Medulla oblongata (tissue), 1 donor: ENCODE data around the gene CARD6.
"Not testable (repeated sequence)": the region's sequence is repeated elsewhere in the genome, so short reads cannot be mapped to it uniquely, and the experiment has no call there.

ENCODE experiments used
- DNase-seq: peaks from one replicate; pipeline ENCODE4 v3.0.0-alpha.2; 2015; ENCODE audit errors: extremely low spot score

CARD6 gene

DNA sequence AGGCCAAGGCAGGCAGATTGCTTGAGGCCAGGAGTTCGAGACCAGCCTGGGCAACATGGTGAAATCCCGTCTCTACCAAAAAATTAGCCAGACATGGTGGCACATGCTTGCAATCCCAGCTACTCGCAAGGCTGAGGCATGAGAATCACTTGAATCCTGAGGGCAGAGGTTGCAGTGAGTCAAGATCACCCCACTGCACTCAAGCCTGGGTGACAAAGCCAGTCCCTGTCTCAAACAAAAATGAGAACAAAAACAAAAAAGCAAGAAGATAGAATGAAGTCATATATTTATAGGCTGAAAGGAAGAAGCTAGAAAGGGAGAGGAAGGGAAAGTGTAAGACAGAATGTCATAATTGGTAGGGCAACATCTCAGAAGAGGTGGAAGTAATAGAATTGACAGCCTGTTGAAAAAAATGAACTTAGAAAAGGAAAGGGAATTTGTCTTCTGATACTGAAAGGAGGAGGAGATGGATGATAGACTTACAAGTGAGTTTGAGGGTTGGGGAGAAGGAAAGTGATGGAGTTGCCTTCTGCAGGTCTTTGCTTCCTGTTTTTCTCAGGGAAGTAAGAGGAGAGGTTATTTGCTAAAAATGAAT lies 32.2 kb downstream of the CARD6 start:
- DNase-seq = no peak

- no peak for DNase-seq
Measured at GRCh38 chr5:40875958-40876357, 34.8 kb downstream of the CARD6 start.

- no peak for DNase-seq
Measured at GRCh38 chr5:40877371-40877988, 36.3 kb downstream of the CARD6 start.

DNA sequence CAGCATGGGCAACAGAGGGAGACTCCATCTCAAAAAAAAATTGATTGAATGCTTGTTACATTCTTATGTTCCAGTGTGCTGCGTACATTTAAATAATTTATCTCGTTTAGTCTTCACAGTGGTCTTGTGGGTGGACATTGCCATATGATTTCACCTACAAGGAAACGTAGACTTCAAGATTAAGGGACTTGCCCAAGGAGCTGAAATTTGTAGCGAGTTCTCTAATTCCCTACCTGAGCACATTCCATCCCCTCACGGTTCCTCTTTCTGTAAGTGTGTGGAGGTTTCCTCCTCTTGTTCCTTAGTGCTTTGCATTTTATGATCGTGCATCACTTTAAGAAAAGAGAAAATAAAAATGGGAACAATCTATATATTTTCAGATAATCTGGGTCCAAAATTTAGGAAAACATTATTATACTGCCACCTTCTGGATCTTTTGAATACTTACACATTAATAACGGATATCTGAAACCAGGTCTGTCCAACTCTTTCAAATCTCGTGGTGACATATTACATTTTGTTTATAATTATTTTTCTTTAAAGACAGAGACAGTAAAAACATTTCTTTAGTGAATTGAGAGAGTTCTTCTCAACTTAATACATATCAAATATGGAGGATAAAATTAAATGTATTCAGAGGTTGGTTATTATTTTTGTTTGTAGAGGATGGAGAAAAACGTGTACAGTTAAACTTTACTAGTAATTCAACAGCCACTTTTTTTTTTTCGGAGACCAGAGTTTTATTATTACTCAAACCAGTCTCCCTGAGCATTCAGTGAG lies 38.2 kb downstream of the CARD6 start:
- DNase-seq = peak; percentile 40

DNA sequence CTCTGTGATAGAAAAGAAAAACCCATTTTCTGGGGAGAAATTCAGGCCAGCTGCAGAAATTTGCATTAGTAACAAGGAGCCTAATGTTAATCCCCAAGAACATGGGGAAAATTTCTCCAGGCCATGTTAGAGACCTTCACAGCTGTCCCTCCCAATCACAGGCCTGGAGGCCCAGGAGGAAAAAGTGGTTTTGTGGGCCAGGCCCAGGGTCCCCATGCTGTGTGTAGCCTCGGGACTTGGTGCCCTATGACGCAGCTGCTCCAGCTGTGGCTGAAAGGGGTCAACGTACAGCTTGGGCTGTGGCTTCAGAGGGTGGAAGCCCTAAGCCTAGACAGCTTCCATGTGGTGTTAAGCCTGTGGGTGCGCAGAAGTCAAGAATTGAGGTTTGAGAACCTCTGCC lies 41.1 kb downstream of the CARD6 start:
- no peak for DNase-seq

- DNase-seq = not testable (repeated sequence)
Measured at GRCh38 chr5:40883051-40883450, 41.9 kb downstream of the CARD6 start.

GRCh38 chr5:40895440-40896425 lies 54.6 kb downstream of the CARD6 start:
- not testable (repeated sequence) for DNase-seq

GRCh38 chr5:40904205-40904993 lies 63.2 kb downstream of the CARD6 start:
- peak; percentile 70 for DNase-seq

DNA sequence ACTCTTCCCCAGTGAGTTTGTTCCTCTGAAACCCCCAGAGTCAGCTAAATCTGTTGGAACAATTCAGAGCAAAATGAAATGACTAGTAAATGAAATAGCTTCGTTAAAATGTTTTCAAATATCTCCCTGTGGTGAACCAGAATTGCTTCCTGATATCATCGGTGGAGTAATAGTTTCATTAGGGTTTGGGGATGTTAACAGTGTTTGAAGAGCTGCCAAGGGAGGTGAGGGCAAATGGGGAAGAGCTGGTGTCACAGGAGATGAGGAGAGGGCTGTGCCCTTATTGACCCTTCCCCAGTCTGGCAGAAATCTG lies 63.8 kb downstream of the CARD6 start:
- DNase-seq = no peak

DNA sequence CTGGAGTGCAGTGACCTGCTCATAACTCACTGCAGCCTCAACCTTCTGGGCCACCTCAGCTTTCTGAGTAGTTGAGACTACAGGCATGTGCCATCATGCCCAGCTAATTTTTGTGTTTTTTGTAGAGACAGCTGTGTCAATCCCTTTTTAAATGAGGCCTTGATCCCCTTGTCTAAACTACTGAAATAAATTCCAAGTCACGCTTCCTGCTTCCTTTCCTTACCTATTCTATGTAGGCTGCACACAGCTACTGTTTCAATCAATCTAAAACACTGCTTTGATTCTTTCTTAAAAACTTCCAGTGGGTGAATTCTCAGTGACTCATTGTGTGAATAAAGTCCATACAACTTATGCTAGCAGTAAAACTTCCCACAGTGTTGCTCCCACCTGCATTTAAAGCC lies 65.2 kb downstream of the CARD6 start:
- no peak for DNase-seq

DNA sequence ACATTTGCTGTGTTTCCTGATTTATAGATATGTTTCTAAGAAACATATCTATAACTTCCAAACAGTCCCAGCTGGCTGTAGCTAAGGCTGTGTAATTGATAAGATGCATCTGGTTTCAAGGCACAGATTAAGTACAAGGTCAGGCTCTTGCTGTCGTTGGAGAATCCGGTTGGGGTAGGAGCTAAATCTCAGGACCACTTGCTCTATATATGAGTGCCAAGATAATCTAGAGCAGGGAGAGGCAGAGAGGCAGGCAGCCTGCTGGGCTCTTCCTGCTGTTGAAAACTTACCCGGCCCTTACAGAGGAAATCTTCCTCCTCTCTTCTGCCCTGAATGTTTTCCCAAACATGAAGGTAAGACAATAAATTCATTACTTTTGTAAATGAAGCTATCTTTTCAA lies 68.1 kb downstream of the CARD6 start, which contains the start of gene C7:
Gene C7, plus strand, starts transcription at position 234 of the 400 bp plus-strand sequence. Its CDS starts 114 bp downstream, at position 348.
- no peak for DNase-seq

DNA sequence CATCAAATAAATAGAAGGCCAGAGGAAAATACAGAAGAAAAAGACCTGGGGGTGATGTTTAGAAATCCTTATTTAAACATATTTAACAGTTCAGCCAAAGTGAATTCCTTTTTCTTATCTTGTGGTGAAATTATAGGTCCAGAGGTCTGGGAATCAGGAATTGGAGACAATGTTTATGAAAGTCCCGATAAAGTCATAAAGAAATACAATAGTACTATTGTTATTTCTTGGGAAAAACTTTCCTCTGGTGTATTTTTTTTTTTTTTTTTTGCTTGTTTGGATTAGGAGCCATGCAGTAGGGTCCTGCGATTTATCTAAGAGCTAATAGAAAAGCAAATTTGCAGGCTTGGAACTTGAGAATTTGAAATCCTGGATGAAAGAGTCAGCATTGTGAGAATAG lies 68.6 kb downstream of the CARD6 start:
- no peak for DNase-seq
